ENCODE measurements around the gene BRMS1L.

DNA sequence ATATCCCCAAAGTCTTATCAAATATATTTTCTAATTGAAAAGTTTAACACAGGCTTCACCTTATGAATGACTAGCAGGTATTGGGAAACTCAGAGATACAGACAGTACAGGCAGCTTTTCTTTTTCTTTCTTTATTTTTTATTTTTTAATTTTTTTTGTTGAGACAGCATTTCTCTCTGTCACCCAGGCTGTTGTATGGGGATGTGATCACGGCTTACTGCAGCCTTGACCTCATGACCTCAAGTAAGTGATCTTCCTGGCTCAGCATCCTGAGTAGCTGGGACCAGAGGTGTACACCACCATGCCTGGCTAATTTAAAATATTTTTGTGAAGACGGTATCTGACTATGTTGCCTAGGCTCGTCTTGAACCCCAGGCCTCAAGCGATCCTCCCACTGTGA lies 85.0 kb downstream of the BRMS1L start:
- no peak for TF ChIP-seq POLR2A (IDR thresholded peaks at IDR 0.05; ENCODE audit: low read length)
- TF ChIP-seq GATA1 (IDR thresholded peaks at IDR 0.05; ENCODE audit: low read depth, low read length): no peak

Data from erythroblast (primary cell).